ENCODE data around the gene C10orf95.

C10orf95 gene

DNA sequence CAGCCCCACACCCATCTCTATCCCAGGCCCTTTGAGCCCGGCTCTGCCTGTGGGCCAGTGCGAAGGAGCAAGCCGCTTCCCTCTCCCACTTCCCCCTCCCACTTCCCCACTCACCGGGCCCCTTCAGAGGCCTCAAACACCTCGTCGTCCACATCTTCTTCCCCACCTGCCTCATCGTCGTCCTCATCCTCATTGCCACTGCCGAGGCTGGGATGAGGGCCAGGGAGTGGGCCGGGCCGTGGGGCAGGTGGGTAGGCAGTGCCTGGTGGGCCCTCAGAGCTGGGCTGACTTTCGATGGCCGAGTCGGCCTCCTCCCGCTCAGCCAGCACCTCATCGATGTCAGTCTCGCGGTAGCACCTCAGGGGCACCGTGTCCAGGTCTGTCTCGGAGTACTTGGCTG is 36.6 kb downstream of the C10orf95 start:
- DNase-seq: no peak

DNA sequence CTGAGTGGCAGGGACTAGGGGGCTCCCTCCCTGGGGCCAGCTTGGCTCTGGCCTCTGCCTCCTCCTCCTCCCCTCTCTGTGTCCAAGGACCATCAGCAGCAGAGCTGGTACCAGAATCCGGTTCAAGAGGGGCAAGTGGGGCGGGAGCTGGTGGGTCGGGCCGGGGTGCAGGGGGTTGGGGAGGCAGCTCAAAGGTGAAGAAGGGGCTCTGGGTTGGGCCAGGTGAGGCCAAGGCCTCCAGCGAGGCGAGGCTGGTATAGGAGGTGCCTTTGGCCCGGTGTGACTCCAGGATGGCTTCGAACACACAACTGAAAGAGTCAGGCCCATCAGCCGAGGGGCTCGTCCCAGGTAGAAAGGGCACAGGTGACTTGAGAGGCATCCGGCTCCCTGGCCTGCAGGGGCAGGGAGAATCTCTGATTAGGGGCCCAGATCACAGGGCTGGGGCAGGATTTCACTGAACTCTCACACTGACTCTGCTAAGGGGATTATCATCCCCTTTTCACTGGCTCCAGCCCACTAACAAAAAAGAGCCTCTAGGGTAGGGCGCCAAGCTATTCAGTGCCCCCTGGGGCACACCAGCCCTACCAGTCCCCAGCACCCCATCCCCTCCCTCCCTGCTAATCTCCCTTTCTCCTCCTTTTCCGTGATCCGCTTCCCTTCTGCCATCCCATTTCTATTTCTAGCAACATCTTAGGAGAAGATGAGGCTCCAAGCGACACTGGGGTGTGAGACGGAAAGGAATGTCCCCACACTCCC is 37.4 kb downstream of the C10orf95 start:
- DNase-seq: no peak

DNA sequence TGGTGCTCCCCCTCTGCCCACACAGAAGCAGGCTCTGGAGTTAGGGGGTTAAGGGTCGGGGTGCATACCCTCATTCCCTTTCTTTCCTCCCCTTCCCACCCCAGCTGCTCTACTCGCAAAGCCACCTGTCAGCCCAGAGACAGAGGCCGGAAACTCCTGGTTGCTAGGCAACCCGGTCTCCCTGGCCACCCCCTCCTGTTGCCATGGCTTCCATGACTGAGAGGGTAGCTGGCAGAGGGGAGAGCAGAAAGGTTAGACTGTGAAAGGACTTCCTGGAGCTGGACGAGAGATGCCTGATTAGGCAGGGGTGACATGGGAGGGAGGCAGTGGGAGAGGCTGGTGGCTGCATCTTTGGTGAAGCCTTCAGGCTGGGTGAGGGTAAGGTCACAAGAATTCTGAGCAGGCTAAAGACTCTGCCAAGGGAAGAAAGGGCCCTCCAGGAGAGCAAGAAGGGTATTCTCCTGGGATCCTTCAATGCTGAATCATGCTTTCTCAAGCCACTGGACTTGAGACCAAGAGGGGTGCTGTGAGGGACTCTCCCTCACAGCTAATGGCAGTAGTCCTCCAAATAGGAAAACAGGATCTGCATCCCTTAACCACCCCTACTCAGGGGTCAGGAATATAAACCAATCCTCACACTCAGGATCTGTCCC is 38.2 kb downstream of the C10orf95 start:
- DNase-seq: no peak

DNA sequence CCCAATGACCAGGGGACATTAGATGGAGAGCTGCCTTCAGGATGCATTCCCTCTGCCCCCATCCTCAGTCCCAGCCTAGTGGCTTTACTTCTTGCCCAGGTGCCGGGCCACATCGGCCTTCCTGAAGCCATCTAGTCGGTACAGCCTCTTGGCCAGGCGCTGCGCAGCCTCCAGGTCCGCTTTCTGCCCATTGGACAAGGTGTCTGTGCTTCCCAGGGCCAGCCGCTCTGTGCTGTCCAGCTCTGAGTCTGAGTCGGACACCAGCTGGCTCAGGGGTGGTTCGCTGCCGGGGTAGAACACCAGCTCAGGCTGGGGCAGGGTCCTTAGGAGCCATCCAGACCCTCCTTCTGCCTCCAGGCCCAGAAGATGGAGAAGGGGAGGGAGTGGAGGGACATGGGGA is 39.0 kb downstream of the C10orf95 start:
- no peak for DNase-seq

DNA sequence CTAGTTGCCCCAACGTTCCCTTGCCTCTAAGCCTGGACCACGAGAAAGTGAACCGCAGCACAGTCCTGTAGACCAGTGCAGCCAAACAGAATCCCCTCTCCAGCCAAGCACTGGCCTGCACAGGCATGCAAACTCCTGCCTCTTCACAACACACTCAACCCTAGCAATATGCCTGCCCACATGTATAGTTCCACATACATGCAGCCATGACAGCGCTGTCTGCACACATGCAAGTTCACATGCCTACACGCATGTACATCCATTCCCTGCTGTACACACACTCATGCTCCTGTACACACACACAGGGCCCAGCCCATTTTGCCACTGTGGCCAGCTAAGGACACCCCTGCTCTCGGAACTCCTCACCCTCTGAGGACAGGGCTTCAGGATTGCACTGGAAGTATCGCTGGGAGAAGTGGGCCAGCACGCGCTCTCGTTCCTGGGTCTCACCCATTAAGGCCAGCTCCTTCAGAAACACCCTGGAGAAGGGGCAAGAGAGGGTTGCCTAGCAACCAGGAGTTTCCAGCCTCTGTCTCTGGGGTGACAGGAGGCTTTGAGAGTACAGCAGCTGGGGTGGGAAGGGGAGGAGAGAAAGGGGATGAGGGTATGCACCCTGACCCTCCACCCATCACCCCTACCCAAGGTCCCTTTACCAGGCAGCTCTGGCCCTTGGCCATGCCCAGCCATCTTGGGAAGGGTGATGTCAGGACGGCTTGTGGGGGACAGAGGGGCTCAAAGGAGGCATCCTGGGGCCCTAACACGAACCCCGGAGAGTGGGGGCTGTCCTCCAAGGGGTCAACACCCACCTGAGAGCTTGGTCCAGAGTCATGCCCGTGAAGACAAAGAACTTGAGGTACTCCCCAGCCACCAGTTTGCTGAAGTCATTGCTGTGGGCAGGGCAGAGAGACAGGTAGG is 39.7 kb downstream of the C10orf95 start:
- no peak for DNase-seq

DNA sequence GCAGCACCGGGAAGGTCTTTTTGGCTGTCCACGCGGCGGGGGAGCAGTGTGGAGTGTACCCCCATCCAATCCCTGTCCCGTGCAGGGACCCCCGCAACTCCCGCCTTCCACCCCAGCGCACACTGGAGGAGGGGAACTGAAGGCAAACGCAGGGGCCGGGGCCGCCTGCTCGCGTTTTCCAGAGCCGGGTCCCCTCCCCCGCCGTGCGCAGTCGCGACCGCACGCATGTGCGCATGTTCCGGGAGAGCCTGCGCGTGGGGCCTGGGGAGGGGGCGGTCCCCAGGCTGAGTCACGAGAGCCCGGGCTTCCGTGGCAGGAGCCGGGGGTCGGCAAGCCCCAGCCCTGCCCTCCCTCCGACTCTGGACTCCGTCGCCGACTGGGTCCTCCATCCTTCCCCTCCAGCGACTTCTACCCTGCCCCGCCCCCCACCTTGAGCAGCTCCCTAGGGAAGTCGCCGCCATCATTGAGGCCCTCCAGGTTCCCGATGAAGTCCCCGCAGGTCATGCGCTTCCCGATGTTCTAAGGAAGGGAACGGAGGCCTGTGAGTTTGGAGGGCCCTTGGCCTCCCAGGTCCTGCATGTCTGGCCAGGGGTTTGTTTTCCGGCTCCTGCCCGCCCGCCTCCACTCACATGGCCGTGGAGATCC is 40.8 kb downstream of the C10orf95 start:
- peak; percentile 42 for DNase-seq

DNA sequence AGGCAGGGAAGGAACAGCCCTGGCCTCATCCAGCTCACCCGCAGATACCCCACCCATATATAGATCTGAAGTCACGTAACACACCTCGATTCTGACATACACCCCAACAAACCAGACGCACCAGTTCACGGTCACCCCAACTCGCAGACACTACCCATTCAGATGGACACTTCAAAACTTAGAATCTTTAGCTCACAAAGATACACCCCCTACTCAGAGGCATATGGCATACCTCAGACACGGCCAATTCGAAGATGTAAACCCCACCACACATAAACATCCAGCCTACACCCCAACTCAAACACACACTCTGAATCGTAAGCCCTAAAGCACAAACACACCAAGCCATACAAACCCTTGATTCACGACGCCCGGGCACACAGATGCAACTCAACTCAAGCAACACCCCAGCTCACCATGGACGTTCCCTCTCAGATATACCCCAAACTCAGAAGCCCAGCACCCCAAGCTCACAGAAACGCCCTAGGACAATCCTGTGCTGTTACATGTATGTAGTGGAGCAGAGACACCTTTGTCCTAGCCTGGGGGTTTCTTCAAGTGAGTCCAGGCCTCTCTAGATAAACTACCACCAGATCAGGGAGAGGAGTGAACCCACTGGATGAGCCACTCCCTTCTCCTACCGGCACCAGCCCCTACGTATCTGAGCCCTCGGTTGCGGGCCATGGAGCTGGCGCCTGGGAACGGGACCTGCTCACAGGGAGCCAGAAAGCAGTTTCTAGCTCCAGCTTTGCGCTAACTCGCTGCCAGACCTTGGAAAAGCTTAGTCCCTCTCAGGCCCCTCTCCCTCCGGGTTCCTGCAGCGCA is 41.5 kb downstream of the C10orf95 start:
- DNase-seq: no peak

DNA sequence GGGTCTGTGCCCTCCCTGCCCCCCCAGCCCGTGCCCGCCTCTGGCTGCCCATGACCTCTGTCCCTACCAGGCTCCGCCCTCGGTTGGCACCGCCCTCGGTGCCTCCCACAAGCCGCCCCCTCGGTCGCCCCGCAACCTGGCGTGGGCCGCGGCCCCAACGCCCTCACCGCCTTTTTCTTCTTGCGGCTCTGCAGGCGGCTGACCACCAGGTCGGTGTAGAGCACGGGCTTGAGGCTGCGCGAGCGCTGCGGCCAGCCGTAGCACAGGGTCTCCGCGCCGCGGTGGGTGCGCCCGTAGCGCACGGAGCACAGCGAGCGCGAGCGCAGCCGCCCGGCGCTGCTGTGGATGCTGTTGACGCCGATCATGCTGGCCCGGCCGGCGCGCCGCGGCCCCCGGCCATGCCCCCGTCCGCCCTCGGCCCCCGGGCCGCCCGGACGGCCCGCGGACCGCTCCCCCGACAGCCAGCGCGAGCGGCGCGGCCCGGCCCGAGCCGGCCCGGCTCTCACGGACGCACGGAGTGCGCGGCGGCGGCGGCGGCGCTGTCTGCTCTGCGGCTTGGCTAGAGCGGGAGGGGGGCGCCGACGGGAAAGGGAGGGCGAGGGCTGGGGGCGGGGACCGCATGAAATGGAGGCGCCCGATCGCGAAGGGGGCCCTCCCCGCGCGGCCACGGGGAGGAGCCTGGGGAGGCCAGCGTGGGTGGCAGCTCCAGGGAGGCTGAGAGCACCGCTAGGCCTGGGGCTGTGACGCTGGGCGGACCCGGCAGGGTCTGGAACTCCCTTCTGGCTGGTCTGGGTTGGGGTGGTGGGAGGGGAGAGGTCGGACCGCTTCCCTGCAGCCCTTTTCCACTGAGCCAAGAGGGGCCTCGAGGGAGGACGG is 42.4 kb downstream of the C10orf95 start:
- peak; percentile 62 for DNase-seq

DNA sequence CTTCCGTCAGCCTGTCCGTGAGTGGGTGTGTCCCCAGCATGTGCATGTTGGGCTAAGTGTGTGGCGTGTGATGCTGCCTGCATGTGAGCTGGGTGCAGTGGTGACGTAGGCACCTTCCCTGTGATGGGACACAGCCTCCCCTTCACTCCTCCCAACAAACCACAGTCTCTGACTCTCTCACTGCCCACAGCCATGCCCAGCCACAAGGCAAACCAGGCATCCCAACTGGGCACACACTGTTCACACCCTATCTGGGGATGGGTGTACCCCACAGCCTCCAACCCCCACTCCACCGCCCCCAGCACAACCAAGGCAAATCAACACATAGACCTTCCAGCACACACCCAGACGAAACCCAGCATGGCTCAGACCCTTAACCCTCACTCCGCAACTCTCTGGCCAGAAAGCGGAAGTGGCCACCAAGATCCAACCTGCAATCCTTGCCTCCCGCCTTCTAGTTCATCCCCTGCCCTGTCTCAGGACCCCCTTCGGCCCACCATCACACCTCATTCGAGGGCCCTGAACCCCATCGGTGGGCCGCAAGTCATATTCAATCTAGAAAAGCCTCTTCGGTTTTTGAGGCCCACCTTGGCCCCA is 43.1 kb downstream of the C10orf95 start:
- DNase-seq: no peak

DNA sequence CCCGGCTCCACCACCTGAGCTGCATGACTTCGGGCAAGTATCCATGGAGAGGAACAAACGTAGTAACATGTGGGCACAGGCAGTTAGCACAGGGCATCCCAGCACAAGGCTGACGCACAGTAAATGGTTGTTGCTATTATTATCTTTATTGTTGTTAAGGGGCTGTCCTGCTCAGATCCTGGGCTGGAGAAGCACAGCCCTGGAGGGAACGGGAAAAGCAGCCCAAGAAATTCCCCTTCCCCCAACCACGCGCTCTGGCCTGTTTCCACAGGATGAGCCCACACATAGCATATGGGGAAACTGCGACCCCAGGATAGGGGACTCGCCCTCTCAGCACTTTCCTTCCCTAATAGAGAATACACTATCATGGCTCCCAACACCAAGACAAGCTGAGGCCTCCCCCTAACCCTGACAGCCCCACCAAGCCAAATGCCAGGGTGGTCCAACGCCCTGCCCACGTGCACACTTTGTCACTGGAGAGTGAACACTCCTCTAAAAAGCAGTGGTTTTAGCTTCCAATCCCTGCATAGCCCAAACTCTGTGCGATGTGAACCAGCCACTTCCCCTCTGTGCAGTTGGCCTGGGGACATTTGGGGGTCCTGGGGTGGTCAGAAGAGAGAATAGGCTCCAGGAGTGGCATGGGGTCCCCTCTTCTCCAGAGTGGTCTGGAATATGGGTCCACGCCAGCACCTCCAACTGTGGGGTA is 43.8 kb downstream of the C10orf95 start:
- DNase-seq: no peak

DNA sequence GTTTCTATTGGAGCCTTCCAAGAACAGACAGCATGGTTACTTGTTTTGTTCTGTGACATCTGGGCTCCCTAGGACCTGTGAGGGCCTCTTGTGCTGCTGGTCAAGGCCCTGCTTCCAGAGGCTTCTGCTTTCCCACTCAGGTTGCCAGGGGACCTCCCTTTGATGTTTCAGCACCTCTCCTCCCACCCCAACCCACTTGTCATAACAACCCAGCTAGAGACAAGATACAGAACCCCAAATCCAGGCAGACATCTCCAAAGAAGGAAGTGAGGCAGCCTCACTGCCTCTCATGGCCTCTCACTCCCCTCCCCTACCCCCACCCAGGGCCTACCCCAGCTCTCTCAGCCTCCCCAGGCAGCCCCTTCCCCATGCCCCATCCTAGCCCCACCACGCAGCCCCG is 44.5 kb downstream of the C10orf95 start:
- DNase-seq: no peak

DNA sequence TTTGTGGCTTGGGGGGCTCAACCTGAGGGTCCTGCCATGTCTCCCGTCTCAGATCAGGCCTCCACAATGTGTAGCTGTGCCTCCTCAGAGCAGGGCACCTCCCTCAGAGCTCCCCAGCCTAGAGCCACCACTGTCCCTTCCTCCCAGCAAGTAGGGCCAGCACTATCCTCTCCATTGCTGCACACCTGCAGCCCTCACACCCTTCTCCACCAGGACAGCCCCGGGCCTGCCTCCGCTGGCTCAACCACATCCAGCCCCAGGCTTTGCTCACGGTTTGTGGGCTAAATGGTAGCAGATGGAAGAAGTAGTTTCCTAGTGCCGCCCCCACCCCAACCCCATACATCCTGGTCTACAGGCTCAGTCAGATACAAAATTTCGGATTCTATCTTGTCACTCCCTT is 45.7 kb downstream of the C10orf95 start:
- no peak for DNase-seq

DNA sequence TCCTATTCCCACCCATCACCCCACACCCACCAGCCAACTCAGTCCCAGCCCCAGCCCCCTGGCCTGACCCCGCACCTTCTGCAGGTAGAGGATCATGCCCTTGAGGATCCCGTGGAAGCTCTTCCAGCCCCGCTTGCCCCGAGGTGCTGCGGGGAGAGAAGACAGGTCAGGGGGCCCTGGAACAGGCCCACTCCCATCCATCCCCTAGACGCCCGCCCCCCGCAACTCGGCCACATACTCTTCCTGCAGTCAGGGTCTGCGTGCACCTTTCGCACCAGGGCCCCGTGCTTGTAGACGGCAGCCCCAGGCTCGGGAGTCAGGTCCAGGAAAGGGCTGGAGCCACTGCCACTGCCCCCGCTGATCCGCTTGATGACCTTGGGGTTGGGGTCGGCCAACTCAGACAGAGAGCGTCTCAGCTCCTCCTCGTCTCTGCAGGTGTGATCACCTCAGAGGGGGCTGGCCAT is 46.2 kb downstream of the C10orf95 start:
- no peak for DNase-seq

DNA sequence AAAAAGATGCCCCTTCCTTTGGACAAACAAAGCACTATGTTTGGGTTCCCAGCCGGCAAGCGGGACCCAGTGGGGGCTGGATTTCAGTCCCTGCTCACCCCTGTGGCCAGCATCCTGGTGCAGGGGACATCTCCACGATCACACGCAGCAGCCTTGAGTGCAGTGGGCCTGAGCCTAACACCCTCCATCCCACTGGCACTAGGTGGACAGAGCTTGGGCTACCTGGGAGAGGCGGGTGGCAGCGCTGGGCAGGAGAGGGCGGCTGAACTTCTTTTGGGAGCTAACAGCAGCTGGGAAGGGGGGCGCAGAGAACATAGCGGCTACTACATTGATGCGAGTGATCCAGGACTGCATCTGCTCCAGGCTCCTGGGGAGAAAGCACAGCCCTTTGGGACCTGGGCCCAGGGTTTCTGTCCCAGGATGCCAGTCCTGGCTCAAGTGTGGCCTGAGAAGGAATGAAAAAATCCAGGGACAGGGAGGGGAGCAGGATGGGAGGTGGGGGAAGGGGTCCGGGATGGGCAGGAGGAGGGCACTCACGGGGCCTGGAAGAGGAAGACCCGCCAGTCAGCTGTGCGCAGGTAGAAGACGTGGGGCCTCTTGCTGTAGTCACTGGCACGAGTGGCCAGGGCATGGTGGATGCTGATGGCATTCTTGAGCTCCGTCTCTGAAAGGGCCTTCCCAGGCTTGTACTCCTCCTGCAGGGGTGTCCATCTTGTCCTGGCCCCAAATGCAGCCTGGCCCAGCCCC is 46.8 kb downstream of the C10orf95 start:
- no peak for DNase-seq

DNA sequence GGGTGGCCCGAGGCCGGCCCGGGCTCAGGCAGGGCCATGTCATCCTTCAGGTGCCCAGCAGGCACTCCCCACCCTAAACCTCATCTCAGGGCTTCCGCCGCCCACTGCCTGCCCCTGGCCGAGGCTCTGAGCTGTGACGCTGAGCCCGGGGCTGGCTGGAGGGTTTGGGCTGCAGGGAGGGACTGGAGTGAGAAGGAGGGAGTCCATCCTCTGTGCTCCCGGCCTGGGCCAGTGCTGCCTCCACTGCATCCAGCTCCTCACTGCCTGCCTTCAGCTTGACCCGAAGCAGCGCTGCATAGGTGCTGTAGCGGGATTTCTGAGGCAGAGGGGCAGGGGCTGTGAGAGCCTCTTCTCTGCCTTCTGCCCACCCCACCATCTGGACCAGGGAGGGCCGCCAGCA is 48.2 kb downstream of the C10orf95 start:
- no peak for DNase-seq

DNA sequence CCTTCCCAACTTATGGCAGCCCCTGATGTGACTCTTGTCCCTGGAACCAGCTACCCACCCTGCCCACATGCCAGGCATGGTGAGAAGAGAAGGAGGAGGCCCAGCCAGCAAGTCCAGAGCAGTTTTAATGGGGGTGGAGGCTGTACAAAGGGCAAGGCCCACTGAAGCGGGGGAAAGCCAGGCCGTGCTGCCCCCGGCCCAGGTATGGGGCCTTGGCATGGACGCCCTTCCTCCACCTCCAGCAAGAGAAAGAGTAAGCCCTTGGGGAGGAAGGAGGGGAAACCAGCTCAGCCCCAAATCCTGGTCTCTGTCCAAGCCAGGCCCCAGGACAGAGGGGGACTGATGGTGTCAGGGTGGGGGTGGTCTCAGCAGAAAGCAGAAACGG is 48.8 kb downstream of the C10orf95 start:
- DNase-seq: no peak

DNA sequence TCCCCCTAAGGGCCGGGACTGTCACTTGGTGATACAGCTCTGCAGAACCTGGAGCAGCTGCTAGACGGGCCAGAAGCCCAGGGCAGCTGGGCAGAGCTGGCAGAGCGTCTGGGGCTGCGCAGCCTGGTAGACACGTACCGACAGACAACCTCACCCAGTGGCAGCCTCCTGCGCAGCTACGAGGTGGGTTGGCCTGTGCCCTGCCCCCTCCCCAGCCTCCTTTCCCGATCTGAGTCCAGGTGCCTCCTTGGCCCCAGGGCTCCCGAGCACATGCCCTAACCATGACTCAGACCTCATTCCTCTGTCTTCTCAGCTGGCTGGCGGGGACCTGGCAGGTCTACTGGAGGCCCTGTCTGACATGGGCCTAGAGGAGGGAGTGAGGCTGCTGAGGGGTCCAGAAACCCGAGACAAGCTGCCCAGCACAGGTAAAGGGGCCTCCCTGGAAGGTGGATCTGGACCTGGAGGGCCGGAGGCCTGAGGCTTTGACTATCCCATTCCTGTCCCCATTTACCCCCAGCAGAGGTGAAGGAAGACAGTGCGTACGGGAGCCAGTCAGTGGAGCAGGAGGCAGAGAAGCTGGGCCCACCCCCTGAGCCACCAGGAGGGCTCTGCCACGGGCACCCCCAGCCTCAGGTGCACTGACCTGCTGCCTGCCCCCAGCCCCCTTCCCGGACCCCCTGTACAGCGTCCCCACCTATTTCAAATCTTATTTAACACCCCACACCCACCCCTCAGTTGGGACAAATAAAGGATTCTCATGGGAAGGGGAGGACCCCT is 49.4 kb downstream of the C10orf95 start:
- peak; percentile 33 for DNase-seq

DNA sequence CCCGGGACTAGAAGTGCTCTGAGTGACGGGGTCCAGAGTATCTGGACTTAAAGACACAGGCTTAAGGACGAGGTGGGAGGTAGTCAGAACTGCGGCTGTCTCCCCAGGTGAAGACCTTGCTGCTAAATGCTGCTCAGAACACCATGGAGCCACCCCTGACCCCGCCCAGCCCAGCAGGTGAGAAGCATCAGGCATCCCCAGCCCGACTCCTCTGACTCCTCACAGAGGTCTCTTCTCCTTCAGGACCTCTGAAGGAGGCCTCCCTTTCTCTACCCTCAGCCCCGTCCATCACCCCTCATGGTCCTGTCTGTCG is 50.0 kb downstream of the C10orf95 start:
- DNase-seq: no peak

All from fibroblast of skin of abdomen (primary cell).